ENCODE data around the gene RCAN2.

The RCAN2 gene

DNA sequence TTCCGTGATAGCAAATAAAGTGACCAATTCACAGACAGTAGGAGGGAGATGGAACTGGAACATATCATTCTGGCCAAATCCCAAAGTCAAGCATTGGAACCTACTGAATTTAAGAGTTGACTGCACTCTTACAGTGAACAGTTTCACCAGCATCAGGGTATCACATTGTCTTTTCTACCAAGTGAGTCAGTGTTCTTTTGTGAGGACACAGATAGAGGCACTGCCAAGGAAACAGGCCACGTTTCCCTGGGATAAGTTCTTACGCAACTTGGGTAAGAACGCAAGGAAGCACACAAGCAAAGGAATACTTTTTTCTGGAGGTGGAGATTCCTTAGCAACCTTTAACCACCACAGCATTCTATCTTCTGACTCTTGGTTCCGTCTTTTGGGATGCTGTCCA is 291.9 kb downstream of the RCAN2 start:
- H3K4me2 ChIP-seq (ENCODE audit: low read length) = no peak overlapping the region
- TF ChIP-seq, protein P1, sequence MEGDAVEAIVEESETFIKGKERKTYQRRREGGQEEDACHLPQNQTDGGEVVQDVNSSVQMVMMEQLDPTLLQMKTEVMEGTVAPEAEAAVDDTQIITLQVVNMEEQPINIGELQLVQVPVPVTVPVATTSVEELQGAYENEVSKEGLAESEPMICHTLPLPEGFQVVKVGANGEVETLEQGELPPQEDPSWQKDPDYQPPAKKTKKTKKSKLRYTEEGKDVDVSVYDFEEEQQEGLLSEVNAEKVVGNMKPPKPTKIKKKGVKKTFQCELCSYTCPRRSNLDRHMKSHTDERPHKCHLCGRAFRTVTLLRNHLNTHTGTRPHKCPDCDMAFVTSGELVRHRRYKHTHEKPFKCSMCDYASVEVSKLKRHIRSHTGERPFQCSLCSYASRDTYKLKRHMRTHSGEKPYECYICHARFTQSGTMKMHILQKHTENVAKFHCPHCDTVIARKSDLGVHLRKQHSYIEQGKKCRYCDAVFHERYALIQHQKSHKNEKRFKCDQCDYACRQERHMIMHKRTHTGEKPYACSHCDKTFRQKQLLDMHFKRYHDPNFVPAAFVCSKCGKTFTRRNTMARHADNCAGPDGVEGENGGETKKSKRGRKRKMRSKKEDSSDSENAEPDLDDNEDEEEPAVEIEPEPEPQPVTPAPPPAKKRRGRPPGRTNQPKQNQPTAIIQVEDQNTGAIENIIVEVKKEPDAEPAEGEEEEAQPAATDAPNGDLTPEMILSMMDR (IDR thresholded peaks at IDR 0.05) = no peak
- no peak overlapping the region for H2AFZ ChIP-seq
- H3K79me2 ChIP-seq = no peaks in the 10 kb centered on the region
- H3K9me3 ChIP-seq (ENCODE audit: control insufficient read depth, low read length) = no peaks in the 10 kb centered on the region
- H3K9ac ChIP-seq = no peak overlapping the region
- no peaks in the 10 kb centered on the region for H3K36me3 ChIP-seq (ENCODE audit: control insufficient read depth, insufficient read depth, low read length)
- H3K4me3 ChIP-seq (ENCODE audit: low read depth, low read length) = no peak overlapping the region
- no peaks in the 10 kb centered on the region for H3K4me1 ChIP-seq
- no peaks in the 10 kb centered on the region for H3K27me3 ChIP-seq (ENCODE audit: control insufficient read depth, insufficient read depth, low read length)
- H3K27ac ChIP-seq = no peak overlapping the region

DNA sequence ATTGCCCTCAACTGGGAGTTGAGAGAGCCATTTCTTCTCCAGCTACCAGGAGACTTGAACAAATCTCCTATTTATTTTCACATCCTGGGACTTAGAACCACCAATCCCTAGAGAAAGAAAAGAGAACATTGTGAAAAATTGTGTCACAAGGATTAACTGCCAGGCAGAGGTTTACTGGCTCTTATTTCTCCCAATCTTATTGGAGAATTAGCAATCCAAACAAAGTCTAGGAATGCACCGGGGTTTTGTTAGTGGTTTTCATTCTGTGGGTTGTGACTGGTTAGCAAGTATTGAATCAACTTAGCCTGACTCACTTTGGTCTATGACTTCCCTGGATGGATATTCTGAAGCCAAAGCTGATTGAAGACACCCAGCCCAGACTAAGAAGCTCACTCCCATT is 299.3 kb downstream of the RCAN2 start:
- H3K9ac ChIP-seq = no peak overlapping the region
- H3K4me3 ChIP-seq (ENCODE audit: low read depth, low read length) = no peak overlapping the region
- H3K36me3 ChIP-seq (ENCODE audit: control insufficient read depth, insufficient read depth, low read length) = no peaks in the 10 kb centered on the region
- H3K4me1 ChIP-seq = no peaks in the 10 kb centered on the region
- H3K4me2 ChIP-seq (ENCODE audit: low read length) = no peak overlapping the region
- no peaks in the 10 kb centered on the region for H3K27me3 ChIP-seq (ENCODE audit: control insufficient read depth, insufficient read depth, low read length)
- no peaks in the 10 kb centered on the region for H3K79me2 ChIP-seq
- no peak overlapping the region for H2AFZ ChIP-seq
- TF ChIP-seq, protein P1 (IDR thresholded peaks at IDR 0.05) = no peak
- H3K27ac ChIP-seq = no peak overlapping the region
- H3K9me3 ChIP-seq (ENCODE audit: control insufficient read depth, low read length) = no peaks in the 10 kb centered on the region

DNA sequence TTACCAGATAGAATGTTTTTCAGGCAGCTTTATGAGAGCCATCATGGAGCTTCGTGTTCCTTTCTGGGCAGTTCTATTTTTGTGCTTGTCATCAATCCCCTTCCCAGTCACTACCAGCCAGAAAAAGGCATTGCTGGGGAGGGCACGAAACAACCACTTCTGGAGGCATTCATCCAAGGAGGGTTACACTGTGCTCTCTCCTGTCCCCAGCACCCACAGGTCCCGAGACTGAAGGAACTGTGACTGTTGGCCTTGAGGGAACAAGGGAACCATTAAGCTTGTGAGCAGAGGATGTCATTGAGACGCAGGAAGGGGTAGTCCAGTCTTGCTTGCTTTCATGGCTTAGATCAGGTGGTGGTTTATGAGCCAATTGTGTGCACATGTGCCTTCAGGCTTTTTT is 300.4 kb downstream of the RCAN2 start:
- no peaks in the 10 kb centered on the region for H3K9me3 ChIP-seq (ENCODE audit: control insufficient read depth, low read length)
- H3K27me3 ChIP-seq (ENCODE audit: control insufficient read depth, insufficient read depth, low read length) = no peaks in the 10 kb centered on the region
- no peaks in the 10 kb centered on the region for H3K36me3 ChIP-seq (ENCODE audit: control insufficient read depth, insufficient read depth, low read length)
- H3K4me2 ChIP-seq (ENCODE audit: low read length) = no peak overlapping the region
- no peak overlapping the region for H2AFZ ChIP-seq
- no peaks in the 10 kb centered on the region for H3K4me1 ChIP-seq
- H3K9ac ChIP-seq = no peak overlapping the region
- TF ChIP-seq, protein P1 (IDR thresholded peaks at IDR 0.05) = no peak
- no peaks in the 10 kb centered on the region for H3K79me2 ChIP-seq
- H3K27ac ChIP-seq = no peak overlapping the region
- H3K4me3 ChIP-seq (ENCODE audit: low read depth, low read length) = no peak overlapping the region

DNA sequence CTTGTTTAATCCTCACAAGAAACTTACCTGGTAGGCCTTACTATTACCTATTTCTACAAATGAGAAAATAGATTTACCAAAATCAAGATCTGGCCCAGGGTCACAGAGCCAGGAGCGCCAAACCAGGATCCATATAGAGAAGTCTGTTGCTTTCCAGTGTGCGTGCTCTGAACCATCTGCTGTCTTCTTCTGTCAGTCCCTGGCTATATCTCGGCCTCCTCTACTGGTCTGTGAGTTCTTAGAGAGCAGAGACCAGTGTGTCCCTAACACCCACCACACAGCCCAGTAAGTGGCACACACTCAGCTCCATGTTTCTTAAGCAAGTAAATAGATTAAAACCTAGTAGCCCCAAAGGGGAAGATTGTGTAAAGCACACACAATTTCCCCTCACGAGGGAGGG is 301.5 kb downstream of the RCAN2 start:
- no peaks in the 10 kb centered on the region for H3K36me3 ChIP-seq (ENCODE audit: control insufficient read depth, insufficient read depth, low read length)
- H3K79me2 ChIP-seq = no peaks in the 10 kb centered on the region
- TF ChIP-seq, protein P1 (IDR thresholded peaks at IDR 0.05) = no peak
- H3K9ac ChIP-seq = no peak overlapping the region
- H2AFZ ChIP-seq = no peak overlapping the region
- no peak overlapping the region for H3K27ac ChIP-seq
- no peaks in the 10 kb centered on the region for H3K4me1 ChIP-seq
- H3K4me2 ChIP-seq (ENCODE audit: low read length) = no peak overlapping the region
- H3K27me3 ChIP-seq (ENCODE audit: control insufficient read depth, insufficient read depth, low read length) = no peaks in the 10 kb centered on the region
- H3K4me3 ChIP-seq (ENCODE audit: low read depth, low read length) = no peak overlapping the region
- no peaks in the 10 kb centered on the region for H3K9me3 ChIP-seq (ENCODE audit: control insufficient read depth, low read length)

DNA sequence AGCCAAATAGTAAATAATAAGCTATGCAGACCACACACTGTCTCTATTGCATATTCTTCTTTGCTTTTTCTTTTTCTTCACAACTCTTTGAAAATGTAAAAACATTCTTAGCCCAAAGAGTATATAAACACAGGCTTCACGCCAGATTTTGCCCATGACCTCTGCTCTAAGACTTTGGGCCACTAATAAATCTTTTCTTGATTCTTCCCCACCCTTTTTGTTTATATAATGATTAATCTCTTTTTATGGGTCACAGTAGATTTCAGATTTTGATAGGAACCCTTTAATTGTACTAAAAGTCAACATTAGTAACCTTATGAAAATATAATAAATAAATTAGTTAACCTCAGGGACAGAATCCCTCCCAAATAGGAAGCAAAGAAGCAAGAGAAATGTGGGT is 304.7 kb downstream of the RCAN2 start:
- Histone ChIP-seq H3K4me2 (ENCODE audit: low read length) (no peak overlapping the region), H3K79me2 (no peaks in the 10 kb centered on the region), H3K27ac (no peak overlapping the region), H3K36me3 (ENCODE audit: control insufficient read depth, insufficient read depth, low read length) (no peaks in the 10 kb centered on the region), H3K9me3 (ENCODE audit: control insufficient read depth, low read length) (no peaks in the 10 kb centered on the region), H3K4me1 (no peaks in the 10 kb centered on the region), H2AFZ (no peak overlapping the region), H3K27me3 (ENCODE audit: control insufficient read depth, insufficient read depth, low read length) (no peaks in the 10 kb centered on the region), H3K4me3 (ENCODE audit: low read depth, low read length) (no peak overlapping the region), H3K9ac (no peak overlapping the region)
- TF ChIP-seq, protein P1 (IDR thresholded peaks at IDR 0.05) = no peak
